GM12878 (cell line): ENCODE results near the gene TAAR8. TPM values are rescaled to one million over a fixed set of nuclear protein-coding genes. Genes with fewer than 3 reads are reported as not detected.

Experiments used
- ATAC-seq: fragments of 200-7000 bp; cut with Tn5 transposase; 3 replicates; pipeline ENCODE4 v1.9.1; 2020; ENCODE audit warnings: mild to moderate bottlenecking, moderate library complexity
- BruUV-seq: library from RNA; stranded (reverse); fragments of 400-500 nt; replicated peaks from 2 replicates; lab custom pipeline; 2021; lab: Mats Ljungman, UMichigan
- CTCF ChIA-PET: fragments of 300-600 bp; sonication (Branson Sonifier 250); formaldehyde crosslinking; extraction: SDS; loops from one replicate; lab custom pipeline; 2021; ENCODE audit warnings: inconsistent platforms; lab: Yijun Ruan, JAX
- POLR2A ChIA-PET: fragments of 350-600 bp; formaldehyde crosslinking; extraction: SDS; loops from one replicate; lab custom pipeline; 2021; ENCODE audit warnings: inconsistent platforms; lab: Charles Lee
- RAD21 ChIA-PET: fragments of 300-600 bp; sonication (Branson Sonifier 250); formaldehyde crosslinking; loops from one replicate; lab custom pipeline; 2023; ENCODE audit warnings: antibody characterized with exemption; ENCODE audit not compliant: unreplicated experiment; lab: Charles Lee
- SMC1A ChIA-PET: fragments of 300-600 bp; sonication (Branson Sonifier 250); formaldehyde crosslinking; loops from one replicate; lab custom pipeline; 2023; ENCODE audit not compliant: unreplicated experiment, uncharacterized antibody; lab: Charles Lee
- DNase-seq: peaks from one replicate; pipeline ENCODE4 v3.0.0-alpha.2; 2011; ENCODE audit warnings: low read depth, low spot score
- FAIRE-seq: peaks from 3 replicates; lab custom pipeline; 2011; peaks lifted over from hg19 to GRCh38; lab: Jason Lieb, UNC
- H2AFZ ChIP-seq: 2 replicates; pipeline ENCODE4 v1.6.0; 2011; ENCODE audit warnings: low read depth, low read length, control low read depth; ENCODE audit not compliant: control insufficient read depth
- H3K27ac ChIP-seq: 2 replicates; pipeline ENCODE4 v1.5.1; 2011; ENCODE audit warnings: control low read depth; ENCODE audit not compliant: control insufficient read depth, insufficient read depth
- H3K27me3 ChIP-seq, 2 experiments: replicated peaks in 1 of 2; 2 replicates each; pipeline versions ENCODE4 v1.6.0 to v1.6.1; 2011; ENCODE audit warnings: low read length in 1 of 2; ENCODE audit not compliant: control insufficient read depth in 2 of 2, insufficient read depth in 2 of 2
- H3K36me3 ChIP-seq, 2 experiments: 2 replicates each; pipeline ENCODE4 v1.5.1; 2011; ENCODE audit warnings: low read length in 1 of 2; ENCODE audit not compliant: control insufficient read depth in 2 of 2, insufficient read depth in 2 of 2
- H3K4me1 ChIP-seq: 2 replicates; pipeline ENCODE4 v1.6.1; 2011; ENCODE audit warnings: mild to moderate bottlenecking, low read length, moderate library complexity, mixed read lengths; ENCODE audit not compliant: control insufficient read depth, insufficient read depth
- H3K4me2 ChIP-seq: 2 replicates; pipeline ENCODE4 v1.6.0; 2011; ENCODE audit warnings: control low read depth; ENCODE audit not compliant: control insufficient read depth, insufficient read depth
- H3K4me3 ChIP-seq: fragments of 200-600 bp; sonication (generic); 2 replicates; pipeline ENCODE4 v1.5.1; 2016
- H3K79me2 ChIP-seq: 2 replicates; pipeline ENCODE4 v1.6.0; 2011; ENCODE audit warnings: low read length; ENCODE audit not compliant: control insufficient read depth, insufficient read depth
- H3K9ac ChIP-seq: 2 replicates; pipeline ENCODE4 v1.8.0; 2011; ENCODE audit warnings: low read length, control low read depth, mixed read lengths; ENCODE audit not compliant: control insufficient read depth, insufficient read depth
- H3K9me3 ChIP-seq: replicated peaks from 3 replicates; pipeline ENCODE4 v1.5.1; 2011; ENCODE audit warnings: mild to moderate bottlenecking, low read length; ENCODE audit not compliant: control insufficient read depth, insufficient read depth
- H4K20me1 ChIP-seq: 2 replicates; pipeline ENCODE4 v1.6.0; 2011; ENCODE audit not compliant: control insufficient read depth, insufficient read depth
- HDAC6 ChIP-seq: fragments of 200-600 bp; sonication (generic); IDR thresholded peaks from one replicate; pipeline ENCODE4 v1.8.0; 2017; ENCODE audit warnings: antibody characterized with exemption; ENCODE audit not compliant: unreplicated experiment
- MEF2A ChIP-seq: IDR thresholded peaks from 2 replicates; pipeline ENCODE4 v1.6.1; 2011; ENCODE audit warnings: low read depth, mild to moderate bottlenecking, low read length, moderate library complexity; ENCODE audit not compliant: insufficient read depth
- MEF2B ChIP-seq: fragments of 450-650 bp; IDR thresholded peaks from 2 replicates; pipeline ENCODE4 v1.6.1; 2018; ENCODE audit warnings: mild to moderate bottlenecking, moderate library complexity; ENCODE audit not compliant: partially characterized antibody, poor library complexity, severe bottlenecking
- MYC ChIP-seq: IDR thresholded peaks from 2 replicates; pipeline ENCODE4 v1.6.1; 2011; ENCODE audit warnings: mild to moderate bottlenecking, low read length, moderate library complexity, inconsistent platforms; ENCODE audit not compliant: insufficient read depth, insufficient replicate concordance, insufficient read length, severe bottlenecking
- NFYA ChIP-seq: IDR thresholded peaks from 2 replicates; pipeline ENCODE4 v1.6.1; 2011; ENCODE audit warnings: low read depth, mild to moderate bottlenecking, low read length, improper control_type of control experiment, borderline replicate concordance
- RUNX3 ChIP-seq: IDR thresholded peaks from 2 replicates; pipeline ENCODE4 v1.6.1; 2012; ENCODE audit warnings: low read length, inconsistent platforms
- SIX5 ChIP-seq: IDR thresholded peaks from 2 replicates; pipeline ENCODE4 v1.6.1; 2011; ENCODE audit warnings: mild to moderate bottlenecking, low read depth, low read length, moderate library complexity; ENCODE audit not compliant: severe bottlenecking
- SMAD5 ChIP-seq: IDR thresholded peaks from 2 replicates; pipeline ENCODE4 v1.6.1; 2016; ENCODE audit warnings: antibody characterized with exemption, low read depth
- SMARCA5 ChIP-seq: fragments of 450-650 bp; IDR thresholded peaks from 2 replicates; pipeline ENCODE4 v1.6.1; 2017; ENCODE audit warnings: mild to moderate bottlenecking
- ZNF207 ChIP-seq: fragments of 450-650 bp; IDR thresholded peaks from 2 replicates; pipeline ENCODE4 v1.6.1; 2014; ENCODE audit warnings: antibody characterized with exemption, mild to moderate bottlenecking, borderline replicate concordance
- WGBS: methylation state at CpG from one replicate; pipeline ENCODE4 v1.1.6; 2016; ENCODE audit warnings: low lambda C conversion rate; ENCODE audit not compliant: insufficient replicate concordance, insufficient coverage; ENCODE audit errors: missing lambda C conversion rate; 5-methylcytosine and 5-hydroxymethylcytosine counted together
- in situ Hi-C: fragments of 300-500 bp; cut with MboI; formaldehyde crosslinking; loops from 9 replicates; pipeline ENCODE4 v1.14.3; 2018; ENCODE audit warnings: mixed read lengths
- intact Hi-C: fragments of 100-400 bp; cut with micrococcal nuclease; formaldehyde crosslinking; loops from one replicate; pipeline ENCODE4 v1.14.2; 2022; ENCODE audit not compliant: unreplicated experiment
- polyA plus RNA-seq, 11 experiments: library from polyadenylated mRNA; depleted of rRNA in 4 of 11; unstranded in 6 of 11; stranded (reverse) in 5 of 11; fragments of >200 nt; fragmentation: Nextera tagmentation in 4 of 11; fragmentation: Illumina TruSeq in 1 of 11; extraction: Ambion mirVana in 4 of 11; extraction: Trizol in 1 of 11; gene quantifications; 1 replicate in 1 of 11; 2 replicates in 10 of 11; pipeline versions ENCODE4 v1.2.1 to v1.2.3, GENCODE V29; 2011 to 2016; ENCODE audit warnings: inconsistent platforms in 2 of 11, missing spikeins in 2 of 11, low read depth in 1 of 11
- total RNA-seq, 4 experiments: library from RNA; depleted of rRNA in 3 of 4; stranded (reverse); fragments of >200 nt in 3 of 4; fragmentation: Illumina TruSeq in 1 of 4; extraction: Trizol in 1 of 4; gene quantifications; 2 replicates each; pipeline versions ENCODE4 v1.2.1 to v1.2.3, GENCODE V29; 2013 to 2021
- TF ChIP-seq, protein P1 (sequence below): IDR thresholded peaks from 2 replicates; pipeline ENCODE4 v1.6.1; 2012; ENCODE audit warnings: improper control_type of control experiment, low read depth, low read length; ENCODE audit not compliant: insufficient replicate concordance

The TAAR8 gene
- total and polyA plus RNA-seq, 10 of the 15 experiments (the other 5 are each of a cell fraction or from before 2014, with no cell fraction given): not detected

DNA sequence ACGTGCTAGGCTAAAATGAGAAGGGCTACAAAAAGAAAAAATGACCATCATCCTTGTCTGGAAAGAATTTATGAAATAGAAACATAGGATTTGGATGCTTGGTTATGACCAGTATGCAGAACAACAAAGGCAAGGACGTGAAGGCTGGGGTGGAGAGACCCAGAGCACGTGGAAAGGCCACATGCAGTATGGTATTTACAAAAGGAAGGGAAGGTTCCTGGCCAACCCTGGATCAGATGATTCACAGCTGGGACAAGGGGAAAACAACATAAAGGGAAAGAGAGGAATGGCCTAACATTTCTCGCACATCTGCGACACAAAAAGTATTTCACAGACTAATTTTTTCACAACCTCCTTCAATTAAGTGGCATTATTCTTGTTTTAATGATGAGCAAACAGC lies 47.7 kb upstream of the TAAR8 start:
- Histone ChIP-seq H2AFZ (no peak overlapping the region), H3K27ac (peak overlapping the region; percentile 0; the same call in 1 of the 2 replicates), H3K9me3 (no peaks in the 10 kb centered on the region), H3K9ac (no peak overlapping the region; the same call in 1 of the 2 replicates), H3K79me2 (peaks cover 86% of the 10 kb centered on the region), H3K4me3 (peak overlapping the region; percentile 51; the same call in 1 of the 2 replicates), H3K4me1 (peaks cover 34% of the 10 kb centered on the region), H3K4me2 (0 out of 2 replicates have a peak overlapping the region, but pooled peaks have one; percentile 2), H3K27me3 (no peaks in the 10 kb centered on the region), H3K36me3 (peaks cover 3 to 29% of the 10 kb centered on the region in 2 experiments), H4K20me1 (no peaks in the 10 kb centered on the region)
- no peak for DNase-seq
- ChIA-PET CTCF (no interaction called here), RAD21 (no interaction called here), POLR2A (no interaction called here), SMC1A (interaction anchor here (2.2 kb wide), 1 partner anchor 8 kb away, joined by 4 read pairs; no protein-coding TSS in a partner anchor)
- in situ Hi-C loops: no loop called here
- 71% methylated on average over 5 of the region's 5 CpGs for WGBS
- TF ChIP-seq MEF2A: no peak
- no peak for TF ChIP-seq SIX5
- TF ChIP-seq MEF2B: no peak
- no TSS peak for BruUV-seq
- no peak for ATAC-seq
- no peak for FAIRE-seq
- intact Hi-C loops: no loop called here

DNA sequence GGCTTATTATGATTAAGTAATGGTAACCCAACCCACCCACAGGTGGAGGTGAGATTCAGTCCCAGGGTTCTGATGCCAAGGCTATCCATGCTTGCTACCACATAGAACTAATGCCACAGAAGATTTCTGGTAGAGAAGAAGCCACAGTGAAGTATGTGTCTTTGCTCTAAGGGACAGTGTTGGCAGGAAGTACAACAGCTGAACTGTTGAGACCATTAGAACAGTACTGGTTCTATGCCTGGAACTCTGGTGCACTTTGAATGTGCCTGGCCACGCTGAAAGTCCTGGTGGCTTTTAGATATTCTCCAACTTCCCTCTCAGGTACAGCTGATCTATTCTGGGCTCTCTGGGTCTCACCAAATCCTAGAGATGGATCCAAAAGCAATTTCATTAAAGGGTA lies 47.3 kb upstream of the TAAR8 start:
- Histone ChIP-seq H3K36me3 (peaks cover 3 to 26% of the 10 kb centered on the region in 2 experiments), H3K9me3 (no peaks in the 10 kb centered on the region), H3K9ac (no peak overlapping the region), H3K27ac (peak overlapping the region; percentile 0; the same call in 1 of the 2 replicates), H2AFZ (no peak overlapping the region), H3K79me2 (peaks cover 87% of the 10 kb centered on the region), H3K4me1 (peaks cover 30% of the 10 kb centered on the region), H3K4me3 (peak overlapping the region; percentile 51; the same call in 1 of the 2 replicates), H3K4me2 (0 out of 2 replicates have a peak overlapping the region, but pooled peaks have one; percentile 2), H4K20me1 (no peaks in the 10 kb centered on the region), H3K27me3 (no peaks in the 10 kb centered on the region)
- in situ Hi-C loops (no loop called here), intact Hi-C loops (no loop called here)
- ATAC-seq (peak; percentile 67), DNase-seq (no peak), FAIRE-seq (peak; percentile 49)
- SMC1A ChIA-PET: interaction anchor here (2.2 kb wide), 1 partner anchor 9 kb away, joined by 4 read pairs; no protein-coding TSS in a partner anchor
- CTCF ChIA-PET: interaction anchor here (1.3 kb wide), 1 partner anchor 225 kb away, joined by 4 read pairs; no protein-coding TSS in a partner anchor
- WGBS: 46% methylated on average over 1 of the region's 1 CpG
- BruUV-seq: no TSS peak
- POLR2A ChIA-PET: no interaction called here
- RAD21 ChIA-PET: no interaction called here
- TF ChIP-seq NFYA: no peak
- TF ChIP-seq HDAC6: no peak
- TF ChIP-seq SMARCA5: no peak
- no peak for TF ChIP-seq MYC
- TF ChIP-seq, protein P1, sequence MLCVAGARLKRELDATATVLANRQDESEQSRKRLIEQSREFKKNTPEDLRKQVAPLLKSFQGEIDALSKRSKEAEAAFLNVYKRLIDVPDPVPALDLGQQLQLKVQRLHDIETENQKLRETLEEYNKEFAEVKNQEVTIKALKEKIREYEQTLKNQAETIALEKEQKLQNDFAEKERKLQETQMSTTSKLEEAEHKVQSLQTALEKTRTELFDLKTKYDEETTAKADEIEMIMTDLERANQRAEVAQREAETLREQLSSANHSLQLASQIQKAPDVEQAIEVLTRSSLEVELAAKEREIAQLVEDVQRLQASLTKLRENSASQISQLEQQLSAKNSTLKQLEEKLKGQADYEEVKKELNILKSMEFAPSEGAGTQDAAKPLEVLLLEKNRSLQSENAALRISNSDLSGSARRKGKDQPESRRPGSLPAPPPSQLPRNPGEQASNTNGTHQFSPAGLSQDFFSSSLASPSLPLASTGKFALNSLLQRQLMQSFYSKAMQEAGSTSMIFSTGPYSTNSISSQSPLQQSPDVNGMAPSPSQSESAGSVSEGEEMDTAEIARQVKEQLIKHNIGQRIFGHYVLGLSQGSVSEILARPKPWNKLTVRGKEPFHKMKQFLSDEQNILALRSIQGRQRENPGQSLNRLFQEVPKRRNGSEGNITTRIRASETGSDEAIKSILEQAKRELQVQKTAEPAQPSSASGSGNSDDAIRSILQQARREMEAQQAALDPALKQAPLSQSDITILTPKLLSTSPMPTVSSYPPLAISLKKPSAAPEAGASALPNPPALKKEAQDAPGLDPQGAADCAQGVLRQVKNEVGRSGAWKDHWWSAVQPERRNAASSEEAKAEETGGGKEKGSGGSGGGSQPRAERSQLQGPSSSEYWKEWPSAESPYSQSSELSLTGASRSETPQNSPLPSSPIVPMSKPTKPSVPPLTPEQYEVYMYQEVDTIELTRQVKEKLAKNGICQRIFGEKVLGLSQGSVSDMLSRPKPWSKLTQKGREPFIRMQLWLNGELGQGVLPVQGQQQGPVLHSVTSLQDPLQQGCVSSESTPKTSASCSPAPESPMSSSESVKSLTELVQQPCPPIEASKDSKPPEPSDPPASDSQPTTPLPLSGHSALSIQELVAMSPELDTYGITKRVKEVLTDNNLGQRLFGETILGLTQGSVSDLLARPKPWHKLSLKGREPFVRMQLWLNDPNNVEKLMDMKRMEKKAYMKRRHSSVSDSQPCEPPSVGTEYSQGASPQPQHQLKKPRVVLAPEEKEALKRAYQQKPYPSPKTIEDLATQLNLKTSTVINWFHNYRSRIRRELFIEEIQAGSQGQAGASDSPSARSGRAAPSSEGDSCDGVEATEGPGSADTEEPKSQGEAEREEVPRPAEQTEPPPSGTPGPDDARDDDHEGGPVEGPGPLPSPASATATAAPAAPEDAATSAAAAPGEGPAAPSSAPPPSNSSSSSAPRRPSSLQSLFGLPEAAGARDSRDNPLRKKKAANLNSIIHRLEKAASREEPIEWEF: no peak
- TF ChIP-seq ZNF207: no peak
- no peak for TF ChIP-seq RUNX3
- TF ChIP-seq SMAD5: no peak
